ENCODE results near the gene CPEB3. TPM values are rescaled to one million over a fixed set of nuclear protein-coding genes. Genes with fewer than 3 reads are reported as not detected.
A peak's percentile ranks its signal among the peaks of the same experiment; 100 is the strongest.

Gene CPEB3
- total RNA-seq, 1 experiment from 2014 or later: 1.1 TPM

GRCh38 chr10:92164036-92164696, 126.7 kb downstream of the CPEB3 start:
- Histone ChIP-seq H3K9me3 (ENCODE audit: low read depth, low read length, poor library complexity, severe bottlenecking) (peaks cover 9% of the 10 kb centered on the region), H3K27ac (ENCODE audit: low read depth, low read length, poor library complexity, severe bottlenecking) (no peak overlapping the region), H3K4me1 (ENCODE audit: insufficient read depth, low read length, poor library complexity, severe bottlenecking) (no peaks in the 10 kb centered on the region), H3K27me3 (replicated peaks; ENCODE audit: insufficient read depth, low read depth, low read length, poor library complexity) (no peaks in the 10 kb centered on the region), H3K4me3 (ENCODE audit: low read depth, low read length, poor library complexity, severe bottlenecking) (no peak overlapping the region), H3K36me3 (ENCODE audit: insufficient read depth, low read length, poor library complexity, severe bottlenecking) (no peaks in the 10 kb centered on the region)
- TF ChIP-seq CTCF (conservative IDR thresholded peaks at IDR 0.05; ENCODE audit: low read depth, low read length) (no peak), EZH2 (IDR thresholded peaks at IDR 0.05; ENCODE audit: borderline replicate concordance, low read depth, low read length, poor library complexity, severe bottlenecking) (no peak)
- ChIA-PET CTCF (no interaction called here), POLR2A (ENCODE audit: low non-redundant PET) (no interaction called here)
- intact Hi-C loops (cut with micrococcal nuclease; ENCODE audit: unreplicated experiment): no loop called here
- DNase-seq (ENCODE audit: low spot score): no peak
- no TSS peak for BruUV-seq (replicated peaks)

DNA sequence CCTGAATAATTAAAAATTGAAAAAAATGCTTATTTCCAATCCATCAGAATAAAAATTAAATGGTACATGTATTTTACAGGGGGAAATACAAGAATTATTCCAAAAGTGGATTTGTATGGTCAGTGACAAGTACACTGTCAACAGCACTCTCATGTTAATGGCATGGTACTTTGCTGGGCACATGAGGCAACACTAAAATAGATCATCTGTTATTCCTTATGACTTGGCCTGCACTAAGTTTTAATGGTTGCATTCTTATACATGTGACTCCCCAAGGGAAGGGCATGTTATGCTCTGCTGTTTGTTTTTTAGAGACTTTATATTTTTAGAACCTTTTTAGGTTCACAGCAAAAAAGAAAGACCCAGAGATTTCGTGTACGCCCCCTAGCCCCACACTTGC, 128.3 kb downstream of the CPEB3 start:
- CTCF ChIA-PET: no interaction called here
- TF ChIP-seq EZH2 (IDR thresholded peaks at IDR 0.05; ENCODE audit: borderline replicate concordance, low read depth, low read length, poor library complexity, severe bottlenecking) (no peak), CTCF (conservative IDR thresholded peaks at IDR 0.05; ENCODE audit: low read depth, low read length) (no peak)
- DNase-seq (ENCODE audit: low spot score): no peak
- BruUV-seq (replicated peaks): no TSS peak
- intact Hi-C loops (cut with micrococcal nuclease; ENCODE audit: unreplicated experiment): no loop called here
- H3K4me1 ChIP-seq (ENCODE audit: insufficient read depth, low read length, poor library complexity, severe bottlenecking): no peaks in the 10 kb centered on the region
- H3K4me3 ChIP-seq (ENCODE audit: low read depth, low read length, poor library complexity, severe bottlenecking): no peak overlapping the region
- H3K36me3 ChIP-seq (ENCODE audit: insufficient read depth, low read length, poor library complexity, severe bottlenecking): no peaks in the 10 kb centered on the region
- no peaks in the 10 kb centered on the region for H3K27me3 ChIP-seq (replicated peaks; ENCODE audit: insufficient read depth, low read depth, low read length, poor library complexity)
- POLR2A ChIA-PET (ENCODE audit: low non-redundant PET): no interaction called here
- no peak overlapping the region for H3K27ac ChIP-seq (ENCODE audit: low read depth, low read length, poor library complexity, severe bottlenecking)
- H3K9me3 ChIP-seq (ENCODE audit: low read depth, low read length, poor library complexity, severe bottlenecking): peaks cover 9% of the 10 kb centered on the region

DNA sequence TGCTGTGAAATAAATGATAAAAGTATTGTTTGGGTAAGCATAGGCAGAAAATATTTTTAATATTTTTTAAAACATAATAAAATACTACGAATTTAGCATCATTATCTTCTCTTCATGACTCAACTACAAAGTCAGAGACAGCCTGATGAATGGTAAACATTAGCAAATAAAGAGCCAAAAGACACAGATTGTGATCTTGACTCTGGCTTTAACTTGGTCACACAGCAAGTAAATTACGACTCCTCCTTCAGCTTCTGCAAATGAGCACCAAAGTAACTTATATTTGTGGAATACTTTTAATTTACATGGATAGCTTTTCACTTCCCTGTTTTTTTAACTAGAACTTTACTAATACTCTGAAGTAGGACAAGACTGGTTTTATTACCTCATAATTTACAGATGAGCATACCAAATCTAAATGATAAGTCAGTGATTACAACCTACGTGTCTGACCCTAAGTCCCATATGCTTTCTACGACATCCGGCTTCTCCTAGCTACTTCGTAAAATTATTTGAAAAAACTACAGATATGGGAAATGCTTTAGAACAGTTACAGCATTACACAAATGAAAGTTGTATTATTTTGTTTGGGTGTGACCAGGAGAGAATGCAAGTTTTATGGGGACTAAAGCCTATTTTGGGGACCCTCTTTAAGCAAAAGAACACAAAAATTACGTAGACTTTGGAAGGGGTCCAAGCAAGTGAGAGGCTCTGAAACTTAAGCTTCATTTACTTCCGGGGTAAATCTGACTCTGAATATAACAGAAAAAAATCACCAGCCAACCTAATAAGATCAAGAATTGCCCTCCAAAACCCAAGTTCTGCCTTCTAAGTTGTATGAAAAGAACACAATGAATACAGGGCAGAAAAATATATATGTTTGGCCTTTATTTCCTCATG, 133.8 kb downstream of the CPEB3 start:
- H3K4me1 ChIP-seq (ENCODE audit: insufficient read depth, low read length, poor library complexity, severe bottlenecking): no peaks in the 10 kb centered on the region
- no peaks in the 10 kb centered on the region for H3K27me3 ChIP-seq (replicated peaks; ENCODE audit: insufficient read depth, low read depth, low read length, poor library complexity)
- ChIA-PET CTCF (no interaction called here), POLR2A (ENCODE audit: low non-redundant PET) (no interaction called here)
- no peak overlapping the region for H3K4me3 ChIP-seq (ENCODE audit: low read depth, low read length, poor library complexity, severe bottlenecking)
- H3K27ac ChIP-seq (ENCODE audit: low read depth, low read length, poor library complexity, severe bottlenecking): no peak overlapping the region
- TF ChIP-seq EZH2 (IDR thresholded peaks at IDR 0.05; ENCODE audit: borderline replicate concordance, low read depth, low read length, poor library complexity, severe bottlenecking): no peak
- no peak for TF ChIP-seq CTCF (conservative IDR thresholded peaks at IDR 0.05; ENCODE audit: low read depth, low read length)
- H3K36me3 ChIP-seq (ENCODE audit: insufficient read depth, low read length, poor library complexity, severe bottlenecking): no peaks in the 10 kb centered on the region
- DNase-seq (ENCODE audit: low spot score): peak; percentile 15
- H3K9me3 ChIP-seq (ENCODE audit: low read depth, low read length, poor library complexity, severe bottlenecking): no peaks in the 10 kb centered on the region
- intact Hi-C loops (cut with micrococcal nuclease; ENCODE audit: unreplicated experiment): no loop called here
- no TSS peak for BruUV-seq (replicated peaks)
